Caco-2 (cell line): ENCODE data around the gene ENTPD7. TPM values are rescaled to one million over a fixed set of nuclear protein-coding genes. Genes with fewer than 3 reads are reported as not detected.

Experiments used
- BruUV-seq: library from RNA; stranded (reverse); fragments of 400-500 nt; replicated peaks from 2 replicates; lab custom pipeline; 2021; lab: Mats Ljungman, UMichigan
- CTCF ChIA-PET: fragments of 300-600 bp; sonication (Branson Sonifier 250); formaldehyde crosslinking; loops from one replicate; lab custom pipeline; 2022; ENCODE audit warnings: antibody characterized with exemption; lab: Charles Lee
- POLR2A ChIA-PET: fragments of 300-600 bp; sonication (Branson Sonifier 250); formaldehyde crosslinking; loops from one replicate; lab custom pipeline; 2022; ENCODE audit warnings: antibody characterized with exemption; lab: Charles Lee
- DNase-seq, 2 experiments: peaks; one replicate each; pipeline versions ENCODE4 v3.0.0 to v3.0.0-alpha.2; 2020 to 2022
- H3K27me3 ChIP-seq: replicated peaks from 2 replicates; pipeline ENCODE4 v1.6.0; 2011; ENCODE audit warnings: low read length; ENCODE audit not compliant: control insufficient read depth, insufficient read depth
- H3K36me3 ChIP-seq: 2 replicates; pipeline ENCODE4 v1.5.1; 2011; ENCODE audit warnings: low read length; ENCODE audit not compliant: control insufficient read depth, insufficient read depth
- H3K4me1 ChIP-seq: fragments of 250-450 bp; sonication (Bioruptor Pico); 2 replicates; pipeline ENCODE4 v1.5.1; 2020; ENCODE audit warnings: mild to moderate bottlenecking
- H3K4me3 ChIP-seq: 2 replicates; pipeline ENCODE4 v1.5.1; 2011; ENCODE audit warnings: low read depth, mild to moderate bottlenecking, control low read depth, low read length
- H3K9me3 ChIP-seq: fragments of 250-450 bp; sonication (Bioruptor Pico); 2 replicates; pipeline ENCODE4 v1.5.1; 2020; ENCODE audit warnings: mild to moderate bottlenecking, moderate library complexity
- H3K27ac Mint-ChIP-seq: one replicate; pipeline ENCODE4 v1.8.0; 2022; ENCODE audit warnings: mixed read lengths; ENCODE audit not compliant: unreplicated experiment
- H3K27me3 Mint-ChIP-seq: one replicate; pipeline ENCODE4 v1.8.0; 2022; ENCODE audit warnings: mixed read lengths; ENCODE audit not compliant: insufficient read depth, unreplicated experiment
- H3K36me3 Mint-ChIP-seq: one replicate; pipeline ENCODE4 v1.8.0; 2022; ENCODE audit warnings: mild to moderate bottlenecking, mixed read lengths; ENCODE audit not compliant: insufficient read depth, unreplicated experiment
- H3K4me1 Mint-ChIP-seq: one replicate; pipeline ENCODE4 v1.8.0; 2022; ENCODE audit warnings: low read depth, mixed read lengths; ENCODE audit not compliant: unreplicated experiment
- H3K4me3 Mint-ChIP-seq: one replicate; pipeline ENCODE4 v1.8.0; 2022; ENCODE audit warnings: mild to moderate bottlenecking, moderate library complexity, mixed read lengths; ENCODE audit not compliant: unreplicated experiment
- H3K9me3 Mint-ChIP-seq: one replicate; pipeline ENCODE4 v1.8.0; 2022; ENCODE audit warnings: mixed read lengths; ENCODE audit not compliant: unreplicated experiment
- CTCF ChIP-seq, 2 experiments: fragments of 200-600 bp in 1 of 2; IDR thresholded peaks; 1 replicate in 1 of 2; 2 replicates in 1 of 2; pipeline versions ENCODE4 v1.5.1 to v1.8.0; 2011 to 2022; ENCODE audit warnings: antibody characterized with exemption in 1 of 2, control low read depth in 1 of 2, inconsistent platforms in 1 of 2, low read depth in 1 of 2, low read length in 1 of 2, mild to moderate bottlenecking in 1 of 2, moderate library complexity in 1 of 2; ENCODE audit not compliant: insufficient read depth in 1 of 2, severe bottlenecking in 1 of 2, unreplicated experiment in 1 of 2
- intact Hi-C: fragments of 100-400 bp; cut with micrococcal nuclease; formaldehyde crosslinking; loops from one replicate; pipeline ENCODE4 v1.10.0; 2022; ENCODE audit not compliant: unreplicated experiment
- total RNA-seq: library from RNA; stranded (reverse); gene quantifications from 2 replicates; pipeline ENCODE4 v1.2.3, GENCODE V29; 2022

ENTPD7 gene
- total RNA-seq, 1 experiment from 2014 or later, result 36.0 TPM

DNA sequence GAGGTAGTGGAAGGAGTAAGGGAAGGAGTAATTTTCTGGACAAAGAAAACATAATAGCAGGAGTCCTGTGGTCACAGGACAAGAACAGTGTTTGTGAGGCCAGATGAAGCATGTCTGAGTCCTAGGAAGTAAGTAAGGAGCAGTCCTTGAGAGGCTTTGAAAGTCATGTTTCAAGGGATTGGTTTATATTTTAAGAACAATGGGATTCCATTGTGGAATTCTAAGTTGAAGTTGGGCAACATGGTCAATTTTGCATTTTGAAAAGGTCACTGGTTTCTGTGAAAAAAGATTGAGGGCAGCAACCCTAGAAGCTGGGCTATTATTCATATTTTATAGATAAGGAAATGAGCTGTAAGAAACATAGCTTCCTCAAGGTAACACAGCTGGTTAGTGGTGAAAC lies 28.3 kb upstream of the ENTPD7 start:
- H3K4me3 ChIP-seq, result no peak overlapping the region
- CTCF ChIA-PET, result interaction anchor here (1.0 to 2.0 kb wide), 9 partner anchors 9 to 83 kb away, joined by 3 to 12 read pairs (median 4); partner anchors contain the start of gene ENTPD7
- H3K36me3 ChIP-seq, result no peaks in the 10 kb centered on the region
- Mint-ChIP-seq H3K27me3 (no peaks in the 10 kb centered on the region), H3K4me3 (no peak overlapping the region), H3K4me1 (peaks cover 8% of the 10 kb centered on the region), H3K36me3 (no peaks in the 10 kb centered on the region), H3K27ac (no peak overlapping the region), H3K9me3 (no peaks in the 10 kb centered on the region)
- no TSS peak for BruUV-seq
- TF ChIP-seq CTCF (IDR thresholded peaks at IDR 0.05; ENCODE audit: insufficient read depth in 1 of 2, low read depth in 1 of 2, low read length in 1 of 2, severe bottlenecking in 1 of 2, unreplicated experiment in 1 of 2), result no peak
- H3K27me3 ChIP-seq, result no peaks in the 10 kb centered on the region
- intact Hi-C loops, result loop anchor here (1.0 kb wide), 4 partner anchors 28 to 80 kb away; partner anchors contain the start of gene ENTPD7
- POLR2A ChIA-PET, result no interaction called here
- H3K9me3 ChIP-seq, result no peaks in the 10 kb centered on the region
- H3K4me1 ChIP-seq, result peaks cover 3% of the 10 kb centered on the region; the same call in 1 of the 2 replicates
- no peak for DNase-seq

DNA sequence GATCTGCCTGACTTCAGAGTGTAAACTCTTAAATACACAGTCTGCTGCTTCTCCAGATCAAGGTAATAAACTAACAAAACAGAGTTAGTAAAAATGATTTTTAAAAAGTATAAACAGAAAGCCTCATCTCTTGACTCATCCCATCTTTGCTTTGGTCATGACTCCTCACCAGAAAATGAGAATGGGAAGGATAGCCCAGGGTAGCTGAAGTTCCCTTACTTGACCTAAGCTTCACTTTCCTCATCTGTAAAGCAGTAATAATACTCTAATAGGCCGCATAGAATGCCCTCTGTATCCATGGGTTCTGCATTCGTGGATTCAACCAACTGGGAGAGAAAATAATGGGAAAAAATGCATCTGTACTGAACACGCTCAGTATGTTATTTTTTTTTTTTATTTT lies 27.8 kb upstream of the ENTPD7 start:
- Histone ChIP-seq H3K4me1 (peaks cover 3% of the 10 kb centered on the region; the same call in 1 of the 2 replicates), H3K36me3 (no peaks in the 10 kb centered on the region), H3K4me3 (no peak overlapping the region), H3K27me3 (no peaks in the 10 kb centered on the region), H3K9me3 (no peaks in the 10 kb centered on the region)
- intact Hi-C loops, result no loop called here
- ChIA-PET CTCF (interaction anchor here (1.0 to 2.0 kb wide), 4 partner anchors 28 to 56 kb away, joined by 3 to 12 read pairs (median 5); partner anchors contain the start of gene ENTPD7), POLR2A (no interaction called here)
- no peak for DNase-seq
- no peak overlapping the region for H3K4me3 Mint-ChIP-seq
- H3K36me3 Mint-ChIP-seq, result no peaks in the 10 kb centered on the region
- no peaks in the 10 kb centered on the region for H3K9me3 Mint-ChIP-seq
- TF ChIP-seq CTCF (IDR thresholded peaks at IDR 0.05; ENCODE audit: insufficient read depth in 1 of 2, low read depth in 1 of 2, low read length in 1 of 2, severe bottlenecking in 1 of 2, unreplicated experiment in 1 of 2), result no peak
- peaks cover 8% of the 10 kb centered on the region for H3K4me1 Mint-ChIP-seq
- BruUV-seq, result no TSS peak
- no peak overlapping the region for H3K27ac Mint-ChIP-seq
- H3K27me3 Mint-ChIP-seq, result no peaks in the 10 kb centered on the region

GRCh38 chr10:99633832-99634231 lies 25.5 kb upstream of the ENTPD7 start:
- POLR2A ChIA-PET, result no interaction called here
- Histone ChIP-seq H3K36me3 (no peaks in the 10 kb centered on the region), H3K4me1 (peaks cover 3% of the 10 kb centered on the region; the same call in 1 of the 2 replicates), H3K9me3 (no peaks in the 10 kb centered on the region), H3K4me3 (no peak overlapping the region), H3K27me3 (no peaks in the 10 kb centered on the region)
- H3K4me3 Mint-ChIP-seq, result no peak overlapping the region
- H3K4me1 Mint-ChIP-seq, result peaks cover 8% of the 10 kb centered on the region
- no peak overlapping the region for H3K27ac Mint-ChIP-seq
- no peak for TF ChIP-seq CTCF (IDR thresholded peaks at IDR 0.05; ENCODE audit: insufficient read depth in 1 of 2, low read depth in 1 of 2, low read length in 1 of 2, severe bottlenecking in 1 of 2, unreplicated experiment in 1 of 2)
- no peaks in the 10 kb centered on the region for H3K27me3 Mint-ChIP-seq
- no peaks in the 10 kb centered on the region for H3K36me3 Mint-ChIP-seq
- intact Hi-C loops, result no loop called here
- H3K9me3 Mint-ChIP-seq, result no peaks in the 10 kb centered on the region
- CTCF ChIA-PET, result interaction anchor here (1.0 kb wide), 1 partner anchor 25 kb away, joined by 4 read pairs; the partner anchor contains the start of gene ENTPD7
- DNase-seq, result no peak
- BruUV-seq, result no TSS peak
